Skeletal muscle cell (primary cell): ENCODE results near the gene DYNLT2B.
"Not testable (repeated sequence)": the region's sequence is repeated elsewhere in the genome, so short reads cannot be mapped to it uniquely, and the experiment has no call there.

Source experiments
- DNase-seq: peaks from one replicate; pipeline ENCODE4 v3.0.0-alpha.2; 2010; ENCODE audit warnings: low read depth
- H3K4me3 ChIP-seq: 2 replicates; pipeline ENCODE4 v1.5.1; 2011; ENCODE audit warnings: low read depth, mild to moderate bottlenecking, control low read depth, low read length, moderate library complexity

Gene DYNLT2B

DNA sequence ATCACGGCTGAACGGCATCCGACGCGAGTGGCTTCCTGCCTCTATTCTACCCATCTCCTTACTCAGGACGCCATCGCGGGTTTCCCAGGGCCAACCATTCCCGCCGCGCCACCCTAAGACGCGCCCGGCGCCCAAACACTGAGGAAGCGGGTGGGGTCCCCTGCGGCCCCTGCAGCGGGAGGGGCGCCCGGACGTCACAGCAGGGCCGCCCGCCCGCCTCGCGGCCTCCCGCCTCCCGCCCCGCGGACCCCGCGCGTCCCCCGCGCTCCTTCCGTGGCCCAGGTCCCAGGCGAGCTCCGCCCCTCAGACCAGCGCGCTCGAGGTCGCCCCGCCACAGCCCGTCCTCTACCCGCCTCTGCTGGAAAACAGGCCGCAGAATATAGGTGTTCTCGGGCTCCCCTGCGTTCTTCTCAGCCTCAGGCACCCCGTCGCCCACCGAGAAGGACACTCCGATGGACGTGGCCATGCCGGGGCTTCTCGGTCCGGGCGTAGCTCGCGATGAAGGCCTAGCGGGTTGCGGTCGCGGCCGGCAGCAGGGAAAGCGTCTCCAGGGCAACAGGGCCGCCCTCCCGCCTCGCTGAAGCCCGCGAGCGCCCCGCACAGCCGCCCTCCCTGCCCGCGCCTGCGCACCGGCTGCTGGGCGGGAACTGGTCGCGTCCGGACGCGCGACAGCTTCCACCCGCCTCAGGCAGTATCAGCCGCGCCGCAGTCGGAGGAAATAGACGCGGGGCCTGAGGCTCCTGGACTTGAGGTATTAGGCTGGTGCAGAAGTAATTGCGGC lies at the start of gene DYNLT2B:
Gene DYNLT2B, minus strand, starts transcription at position 554 of the 781 bp plus-strand sequence. Its CDS starts 88 bp downstream, at position 466.
- DNase-seq: peak; percentile 66
- peak within 1 kb of the TSS; percentile 70 for H3K4me3 ChIP-seq

DNA sequence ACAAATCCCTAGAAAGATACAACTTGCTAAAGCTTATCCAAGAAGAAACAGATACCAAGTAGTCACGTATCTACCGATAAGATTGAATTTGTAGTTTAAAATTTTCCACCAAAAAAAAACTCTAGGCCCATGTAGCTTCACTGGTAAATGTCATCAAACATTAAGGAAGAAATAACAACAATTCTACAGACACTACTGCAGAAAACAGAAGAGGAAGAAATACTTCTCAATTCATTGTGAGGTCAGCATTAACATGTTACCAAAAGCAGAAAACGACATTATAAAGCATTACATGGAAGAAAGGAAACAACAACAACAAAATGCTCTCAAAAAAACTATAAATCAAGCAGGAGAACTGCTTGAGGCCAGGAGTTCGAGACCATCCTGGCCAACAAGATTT lies 47.7 kb upstream of the DYNLT2B start:
- no peak for DNase-seq
- no peak overlapping the region for H3K4me3 ChIP-seq

DNA sequence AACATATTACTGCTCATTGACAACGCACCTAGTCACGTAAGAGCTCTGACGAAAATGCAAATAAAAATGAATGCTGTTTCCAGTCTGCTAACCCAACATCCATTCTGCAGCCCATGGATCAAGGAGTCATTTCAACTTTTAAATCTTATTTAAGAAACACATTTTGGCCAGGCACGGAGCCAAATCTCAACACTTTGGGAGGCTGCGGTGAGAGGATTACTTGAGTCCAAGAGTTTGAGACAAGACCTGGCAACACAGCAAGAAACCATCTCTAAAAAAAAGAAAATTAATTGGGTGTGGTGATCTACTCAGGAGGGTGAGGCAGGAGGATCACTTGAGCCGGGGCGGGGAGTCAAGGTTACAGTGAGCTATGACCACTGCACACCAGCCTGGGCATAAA lies 42.5 kb upstream of the DYNLT2B start:
- DNase-seq: no peak
- no peak overlapping the region for H3K4me3 ChIP-seq

DNA sequence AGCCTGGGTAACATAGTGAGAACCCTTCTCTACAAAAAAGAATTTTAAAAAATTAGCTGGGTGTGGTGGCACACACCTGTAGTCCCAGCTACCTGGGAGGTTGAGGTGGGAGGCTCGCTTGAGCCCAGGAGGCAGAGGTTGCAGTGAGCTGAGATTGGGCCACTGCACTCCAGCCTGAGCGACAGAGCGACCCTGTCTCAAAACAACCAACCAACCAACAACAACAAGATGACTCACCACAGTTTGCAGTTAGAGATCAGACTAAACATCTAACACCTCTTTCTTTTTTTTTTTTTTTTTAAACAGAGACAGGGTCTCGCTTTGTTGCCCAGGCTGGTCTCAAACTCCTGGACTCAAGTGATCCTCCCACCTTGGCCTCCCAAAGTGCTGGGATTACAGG lies 40.5 kb upstream of the DYNLT2B start:
- H3K4me3 ChIP-seq, DNase-seq: not testable (repeated sequence)

DNA sequence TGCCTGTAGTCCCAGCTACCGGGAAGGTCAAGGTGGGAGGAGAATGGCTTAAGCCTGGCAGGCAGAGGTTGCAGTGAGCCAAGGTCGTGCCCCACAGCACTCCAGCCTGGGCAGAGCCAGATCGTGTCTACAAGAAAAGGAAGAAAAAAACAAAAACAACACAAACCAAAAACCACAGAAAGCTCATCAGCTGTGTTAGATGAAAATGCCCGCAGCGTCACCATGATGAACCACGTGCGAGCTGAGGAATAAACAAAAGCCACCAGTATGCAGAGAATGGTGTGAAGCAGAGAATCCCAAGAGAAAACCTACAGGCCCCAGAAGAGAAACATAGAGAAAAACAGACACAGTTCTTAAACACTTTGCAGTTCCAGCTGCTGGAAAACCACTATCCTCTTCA lies 39.9 kb upstream of the DYNLT2B start:
- H3K4me3 ChIP-seq: no peak overlapping the region
- DNase-seq: no peak

DNA sequence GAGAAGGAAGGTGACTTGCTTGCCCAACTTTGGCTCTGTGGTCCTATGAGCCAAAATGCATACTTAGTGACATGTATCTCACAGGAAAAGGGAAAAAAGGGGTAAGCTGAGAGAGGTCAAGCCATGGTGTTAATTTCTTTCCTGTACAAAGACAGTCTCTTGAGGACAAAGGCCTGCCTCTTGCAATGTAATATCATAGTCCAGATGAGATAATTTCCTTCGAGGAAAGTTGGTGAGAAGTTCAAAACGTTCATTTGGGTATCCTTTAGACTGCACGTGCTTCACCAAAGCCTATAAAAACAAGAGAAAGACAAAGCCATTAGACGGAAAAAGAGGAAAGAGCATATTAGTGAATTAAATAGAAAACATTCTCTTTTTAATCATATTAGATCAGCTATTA lies 38.5 kb upstream of the DYNLT2B start:
- DNase-seq: no peak
- no peak overlapping the region for H3K4me3 ChIP-seq

DNA sequence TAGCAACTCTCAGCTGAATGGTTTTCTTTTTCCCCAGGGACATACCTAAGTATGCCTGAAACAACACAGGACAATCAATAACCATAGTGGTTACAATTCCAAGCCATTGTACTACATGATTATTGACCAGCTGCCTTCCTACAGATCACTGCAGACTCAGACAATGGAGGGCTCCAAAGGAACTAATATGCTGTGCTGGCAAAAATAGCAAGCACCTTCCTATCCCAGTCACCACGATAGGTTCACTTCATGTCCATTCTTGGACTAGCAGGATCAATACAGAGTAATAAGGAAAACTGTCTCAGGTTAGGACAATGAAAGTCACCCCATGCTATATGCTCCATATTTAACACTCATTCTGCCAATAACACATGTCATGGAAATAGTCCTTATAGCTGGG lies 37.6 kb upstream of the DYNLT2B start:
- DNase-seq: no peak
- H3K4me3 ChIP-seq: no peak overlapping the region

DNA sequence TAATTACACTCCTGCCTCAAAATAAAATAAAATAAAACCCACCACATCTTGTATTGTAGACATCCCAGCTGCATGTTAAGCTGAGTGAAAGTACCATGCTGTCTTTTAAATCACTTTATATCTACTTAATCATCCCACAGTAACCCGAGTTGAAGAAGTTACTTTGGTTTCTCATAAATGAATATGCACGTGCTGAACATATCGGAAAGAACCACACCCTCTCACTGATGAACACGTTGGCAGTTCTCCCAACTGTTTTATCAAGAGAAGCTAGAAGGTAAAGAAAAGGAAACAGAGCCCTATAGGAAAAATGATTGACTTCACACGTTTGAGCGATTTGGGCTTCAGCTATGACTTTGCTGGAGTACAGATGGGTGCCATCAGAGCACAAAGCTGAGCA lies 36.1 kb upstream of the DYNLT2B start:
- no peak overlapping the region for H3K4me3 ChIP-seq
- DNase-seq: no peak

DNA sequence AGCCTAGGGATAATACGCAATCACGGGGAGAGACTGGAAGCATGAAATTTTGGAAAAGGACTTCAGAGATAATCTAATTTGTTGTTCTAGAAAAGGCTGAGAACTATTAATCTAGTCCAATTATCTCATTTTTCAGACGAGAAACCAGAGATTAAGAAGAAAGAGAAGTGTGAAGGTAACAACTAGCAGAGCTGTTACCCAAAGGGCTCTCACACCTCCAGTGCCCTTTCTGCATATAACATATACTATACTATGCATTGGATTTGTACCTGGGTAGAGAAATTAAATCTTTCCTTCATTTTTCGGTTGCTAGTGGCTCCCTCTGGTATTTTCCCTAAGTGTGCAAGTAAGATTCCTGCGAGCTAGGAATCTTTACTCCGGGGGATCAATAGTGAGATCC lies 33.5 kb upstream of the DYNLT2B start:
- DNase-seq: no peak

DNA sequence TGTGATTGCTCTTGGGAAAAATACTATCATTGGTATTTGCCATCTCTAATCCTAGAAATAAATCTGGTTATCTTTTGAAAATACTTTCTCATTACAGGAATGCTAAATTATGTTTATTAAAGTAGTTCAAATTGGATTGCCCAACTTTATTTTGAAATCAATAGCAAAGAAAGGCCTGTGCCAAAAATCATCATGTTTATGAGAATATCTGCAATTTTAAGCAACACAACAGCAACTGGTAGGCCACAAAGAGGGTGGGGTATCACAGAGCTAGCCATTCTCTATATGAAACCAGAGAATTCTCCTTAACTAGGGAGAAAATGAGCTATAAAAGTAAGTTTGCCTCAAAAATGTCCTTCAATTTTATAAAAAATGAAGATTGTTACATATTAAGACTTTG lies 32.0 kb upstream of the DYNLT2B start:
- H3K4me3 ChIP-seq: no peak overlapping the region
- no peak for DNase-seq

More for the DNA sequence above, 33.5 kb upstream of the DYNLT2B start:
- H3K4me3 ChIP-seq: no peak overlapping the region

DNA sequence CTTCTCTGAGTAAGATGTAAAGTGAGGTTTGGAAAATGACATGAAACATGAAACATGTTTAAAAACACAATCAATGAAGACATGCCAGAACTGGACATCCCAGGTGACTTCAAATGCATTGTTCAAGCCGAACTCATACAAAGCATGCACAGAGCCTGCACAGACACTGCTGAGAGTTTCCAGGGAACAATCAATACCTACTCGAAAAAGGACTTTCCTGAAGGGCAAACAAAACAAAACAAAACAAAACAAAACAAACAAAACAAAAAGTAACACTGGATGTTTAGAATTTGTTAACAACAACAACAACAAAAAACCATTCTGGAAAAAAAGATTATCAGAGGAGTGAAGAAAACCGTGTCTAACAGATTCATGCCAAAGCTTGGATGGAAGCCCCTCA lies 30.7 kb upstream of the DYNLT2B start:
- H3K4me3 ChIP-seq: no peak overlapping the region

DNA sequence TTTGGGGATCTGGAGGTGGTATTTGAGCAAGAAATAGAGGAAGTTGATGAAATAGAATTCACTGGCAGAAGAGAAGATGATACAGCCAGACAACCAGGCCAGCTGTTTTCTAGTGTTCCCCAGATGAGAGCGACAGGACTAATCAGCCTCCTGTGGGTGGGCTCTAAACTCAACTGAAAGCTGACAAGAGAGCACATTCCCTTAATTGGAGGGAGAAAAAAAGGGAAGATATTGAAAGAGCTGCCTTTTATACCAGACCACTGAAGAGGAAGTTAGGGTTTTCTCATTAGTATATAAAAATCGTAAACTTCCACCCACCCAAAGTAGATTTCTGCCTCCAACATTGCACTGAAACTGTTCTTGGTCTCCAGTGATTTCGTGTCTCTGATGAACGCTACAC lies 26.6 kb upstream of the DYNLT2B start:
- no peak overlapping the region for H3K4me3 ChIP-seq

More for the DNA sequence above, 30.7 kb upstream of the DYNLT2B start:
- no peak for DNase-seq

DNA sequence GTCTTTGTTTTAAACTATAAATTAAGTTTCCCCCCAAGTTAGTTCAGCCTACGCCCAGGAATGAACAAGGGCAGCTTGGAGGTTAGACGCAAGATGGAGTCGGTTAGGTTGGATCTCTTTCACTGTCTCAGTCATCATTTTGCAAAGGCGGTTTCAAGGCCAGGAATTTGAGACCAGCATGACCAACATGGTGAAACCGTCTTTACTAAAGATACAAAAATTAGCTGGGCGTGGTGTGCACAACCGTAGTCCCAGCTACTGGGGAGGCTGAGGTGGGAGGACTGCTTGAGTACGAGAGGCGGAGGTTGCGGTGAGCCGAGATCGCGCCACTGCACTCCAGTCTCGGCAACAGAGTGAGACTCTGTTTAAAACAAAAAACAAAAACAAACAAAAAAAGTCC lies 25.9 kb upstream of the DYNLT2B start:
- not testable (repeated sequence) for DNase-seq, H3K4me3 ChIP-seq

More for the DNA sequence above, 26.6 kb upstream of the DYNLT2B start:
- no peak for DNase-seq

DNA sequence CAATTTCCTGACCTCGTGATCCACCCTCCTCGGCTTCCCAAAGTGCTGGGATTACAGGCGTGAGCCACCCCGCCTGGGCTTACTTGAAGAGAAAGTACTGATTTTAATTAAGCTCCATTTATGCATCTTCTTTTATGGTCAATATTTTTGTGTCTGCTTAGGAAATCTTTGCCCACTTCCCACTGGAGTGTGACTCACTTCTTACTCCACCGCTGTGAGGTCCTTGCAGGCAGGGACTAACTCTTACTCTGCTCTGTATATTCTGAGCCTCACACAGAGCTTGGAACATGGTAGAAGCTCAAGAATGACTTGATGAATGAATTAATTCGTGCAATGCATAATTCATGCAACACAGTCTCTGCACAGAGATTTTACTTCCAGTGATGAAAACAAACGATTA lies 23.1 kb upstream of the DYNLT2B start:
- H3K4me3 ChIP-seq: no peak overlapping the region
- peak; percentile 43 for DNase-seq

DNA sequence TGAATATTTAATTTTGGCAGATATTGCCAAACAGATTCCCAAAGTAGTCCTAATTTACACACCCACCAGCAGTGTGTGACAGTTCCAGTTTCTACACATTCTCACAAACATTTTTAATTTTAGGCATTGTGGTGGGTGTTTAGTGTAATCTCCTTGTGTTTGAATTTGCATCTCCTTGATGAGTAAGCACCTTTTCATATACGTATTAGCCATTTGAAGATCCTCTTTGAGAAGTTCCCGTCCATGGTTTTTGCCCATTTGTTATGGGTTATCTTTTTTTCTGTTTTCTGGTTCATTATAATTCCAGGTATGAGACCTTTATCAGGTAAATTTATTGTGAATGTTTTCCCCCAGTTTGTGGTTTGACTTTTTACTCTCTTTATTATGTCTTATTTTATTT lies 22.4 kb upstream of the DYNLT2B start:
- no peak for DNase-seq
- no peak overlapping the region for H3K4me3 ChIP-seq

DNA sequence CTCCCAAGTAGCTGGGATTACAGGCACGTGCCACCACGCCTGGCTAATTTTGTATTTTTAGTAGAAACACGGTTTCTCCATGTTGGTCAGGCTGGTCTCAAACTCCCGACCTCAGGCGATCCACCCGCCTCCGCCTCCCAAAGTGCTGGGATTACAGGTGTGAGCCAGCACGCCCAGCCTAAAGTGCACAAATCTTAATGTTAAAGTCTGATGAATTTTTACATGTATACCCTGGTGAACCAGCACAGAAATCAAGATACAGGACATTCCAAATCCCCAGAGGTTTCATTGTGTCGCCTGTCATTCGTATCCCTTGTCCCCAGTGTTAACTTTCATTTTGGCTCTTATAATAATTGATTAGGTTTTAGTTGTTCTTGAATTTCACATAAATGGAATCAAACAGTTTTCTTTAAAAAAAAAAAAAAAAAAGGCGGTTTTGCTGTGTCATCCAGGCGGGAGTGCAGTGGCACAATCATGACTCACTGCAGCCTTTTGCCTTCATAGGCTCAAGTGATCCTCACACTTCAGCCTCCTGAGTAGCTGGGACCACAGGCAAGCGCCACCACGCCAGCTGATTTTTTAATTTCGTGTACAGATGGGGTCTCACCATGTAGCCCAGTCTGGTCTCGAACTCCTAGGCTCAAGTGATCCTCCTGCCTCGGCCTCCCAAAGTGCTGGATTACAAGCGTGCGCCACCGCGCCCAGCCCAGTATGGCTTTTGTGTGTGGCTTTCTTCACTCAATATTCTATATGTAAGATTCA lies 21.6 kb upstream of the DYNLT2B start:
- peak; percentile 32 for DNase-seq
- H3K4me3 ChIP-seq: no peak overlapping the region

DNA sequence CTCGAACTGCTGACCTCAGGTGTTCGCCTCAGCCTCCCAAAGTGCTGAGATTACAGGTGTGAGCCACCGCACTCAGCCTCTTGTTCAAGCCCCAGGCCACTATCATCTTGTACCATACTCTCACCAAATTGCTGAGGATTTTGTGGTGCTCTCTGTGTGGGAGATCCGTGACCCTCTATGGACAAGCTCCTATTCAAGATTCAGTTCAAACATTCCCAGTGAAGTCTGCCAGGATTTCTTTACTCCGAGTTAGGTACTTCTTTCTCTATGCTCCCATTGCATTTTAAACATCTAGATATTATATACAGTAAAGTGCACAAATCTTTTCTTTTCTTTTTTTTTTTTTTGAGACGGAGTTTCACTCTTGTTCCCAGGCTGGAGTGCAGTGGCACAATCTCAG lies 21.0 kb upstream of the DYNLT2B start:
- no peak overlapping the region for H3K4me3 ChIP-seq
- DNase-seq: no peak

DNA sequence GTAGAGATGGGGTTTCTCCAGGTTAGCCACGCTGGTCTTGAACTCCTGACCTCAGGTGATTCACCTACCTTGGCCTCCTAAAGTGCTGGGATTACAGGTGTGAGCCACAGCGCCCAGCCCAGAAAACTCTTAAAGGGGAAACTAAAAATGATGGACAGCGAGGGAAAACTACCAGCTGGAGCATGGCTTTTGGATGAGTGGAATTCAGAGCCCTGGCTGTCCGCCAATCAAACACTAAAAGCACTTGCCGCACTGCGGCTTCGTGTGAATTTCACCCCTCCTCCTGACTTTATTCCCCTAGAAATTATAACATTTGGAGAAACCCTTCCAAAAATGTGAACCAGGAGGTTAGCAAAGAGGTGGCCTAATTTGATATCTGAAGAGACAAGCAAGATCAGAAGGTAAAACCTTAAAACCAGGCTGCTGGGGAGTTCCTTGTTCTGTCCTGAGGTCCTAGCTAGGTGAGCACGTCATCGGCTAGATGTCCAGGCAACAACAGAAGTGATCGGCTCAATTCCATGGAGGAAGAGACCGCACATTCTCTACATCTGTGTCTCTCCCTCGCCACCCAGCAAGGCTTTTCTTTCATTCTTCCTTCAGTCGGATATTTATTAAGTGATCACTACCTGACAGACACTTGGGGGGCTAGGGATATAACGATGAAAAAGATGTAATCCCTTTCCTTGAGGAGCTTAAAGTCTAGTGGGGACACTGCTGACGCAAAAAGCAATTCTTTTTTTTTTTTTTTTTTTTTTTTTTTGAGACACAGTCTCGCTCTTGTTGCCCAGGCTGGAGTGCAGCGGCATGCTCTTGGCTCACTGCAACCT lies 18.5 kb upstream of the DYNLT2B start:
- no peak overlapping the region for H3K4me3 ChIP-seq
- no peak for DNase-seq

DNA sequence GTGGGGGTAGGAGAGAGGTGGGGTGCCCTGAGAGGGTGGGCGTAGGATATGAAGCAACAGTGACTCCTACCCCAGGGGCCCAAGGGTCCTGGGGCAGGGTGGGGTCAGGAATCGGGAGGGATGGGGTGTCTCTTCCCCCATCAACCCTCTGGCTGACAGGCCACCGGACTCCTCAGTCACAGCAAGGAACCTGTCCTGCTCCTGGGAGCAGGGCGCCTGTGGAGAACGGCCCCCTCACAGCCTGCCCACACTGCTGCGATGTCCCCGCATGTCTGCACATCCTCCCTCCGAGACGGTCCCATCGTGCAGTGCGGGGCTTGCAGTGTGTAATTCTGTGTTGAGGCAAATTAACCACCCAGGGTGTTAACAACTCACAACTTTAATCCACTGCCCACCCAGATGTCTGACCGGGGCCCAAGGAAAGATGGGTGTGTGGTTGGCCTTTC lies 17.5 kb upstream of the DYNLT2B start:
- no peak overlapping the region for H3K4me3 ChIP-seq
- no peak for DNase-seq

DNA sequence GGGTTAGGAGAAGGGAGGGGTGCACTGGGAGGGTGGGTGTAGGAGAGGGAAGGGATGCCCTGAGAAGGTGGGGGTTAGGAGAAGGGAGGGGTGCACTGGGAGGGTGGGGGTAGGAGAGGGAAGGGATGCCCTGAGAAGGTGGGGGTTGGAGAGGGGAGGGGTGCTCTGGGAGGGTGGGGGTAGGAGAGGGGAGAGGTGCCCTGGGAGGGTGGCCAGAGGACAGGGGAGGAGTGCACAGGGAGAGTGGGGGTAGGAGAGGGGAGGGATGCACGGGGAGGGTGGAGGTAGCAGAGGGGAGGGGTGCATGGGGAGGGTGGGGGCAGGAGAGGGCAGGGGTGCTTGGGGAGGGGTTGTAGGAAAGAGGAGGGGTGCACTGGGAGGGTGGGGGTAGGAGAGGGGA lies 16.9 kb upstream of the DYNLT2B start:
- DNase-seq: no peak
- no peak overlapping the region for H3K4me3 ChIP-seq
